Esophagus squamous epithelium (tissue), 4 donors: ENCODE measurements around the gene EGF.

ENCODE experiments used
- CTCF ChIP-seq, 6 experiments: fragments of 450-650 bp in 4 of 6; fragments of 200-600 bp in 2 of 6; sonication (generic) in 2 of 6; IDR thresholded peaks; one replicate each; pipeline ENCODE4 v1.5.1; 2016 to 2019; ENCODE audit warnings: antibody characterized with exemption in 6 of 6, mild to moderate bottlenecking in 4 of 6, moderate library complexity in 4 of 6
- POLR2A ChIP-seq, 4 donors: fragments of 450-650 bp; IDR thresholded peaks; one replicate each; pipeline ENCODE4 v1.6.1; 2017; ENCODE audit warnings: antibody characterized with exemption in 4 of 4, mild to moderate bottlenecking in 4 of 4, moderate library complexity in 3 of 4

- no peak for TF ChIP-seq CTCF (IDR thresholded peaks at IDR 0.05)
- no peak for TF ChIP-seq POLR2A (IDR thresholded peaks at IDR 0.05)
These were observed 95.9 kb downstream of the EGF start for GRCh38 chr4:110008540-110008939.
